Measurements from ENCODE around the gene CD247. TPM values are rescaled to one million over a fixed set of nuclear protein-coding genes. Genes with fewer than 3 reads are reported as not detected.

The CD247 gene
- total RNA-seq, 1 donor from 2014 or later: not detected

DNA sequence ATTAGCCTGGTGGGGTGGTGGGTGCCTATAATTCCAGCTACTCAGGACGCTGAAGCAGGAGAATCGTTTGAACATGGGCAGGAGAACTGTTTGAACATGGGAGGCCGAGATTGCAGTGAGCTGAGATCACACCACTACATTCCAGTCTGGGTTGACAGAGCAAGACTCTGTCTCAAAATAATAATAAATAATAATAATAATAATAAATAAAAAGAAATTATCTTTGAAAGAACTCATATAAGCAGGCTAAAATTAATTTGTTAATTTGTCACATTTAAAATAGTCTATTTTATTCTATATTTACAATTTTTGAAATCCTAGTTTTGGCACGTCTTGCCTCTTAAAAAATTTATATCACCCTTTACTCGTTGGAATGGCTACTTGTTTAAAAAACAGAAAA is 27.6 kb downstream of the CD247 start:
- Mint-ChIP-seq H3K36me3 (ENCODE audit: unreplicated experiment) (no peaks in the 10 kb centered on the region), H3K27me3 (ENCODE audit: unreplicated experiment) (peaks cover 4% of the 10 kb centered on the region), H3K4me1 (ENCODE audit: low read depth, unreplicated experiment) (peaks cover 17% of the 10 kb centered on the region), H3K9me3 (ENCODE audit: unreplicated experiment) (peaks cover 3% of the 10 kb centered on the region), H3K4me3 (ENCODE audit: unreplicated experiment) (no peak overlapping the region), H3K27ac (ENCODE audit: unreplicated experiment) (no peak overlapping the region)
- TF ChIP-seq, protein P1, sequence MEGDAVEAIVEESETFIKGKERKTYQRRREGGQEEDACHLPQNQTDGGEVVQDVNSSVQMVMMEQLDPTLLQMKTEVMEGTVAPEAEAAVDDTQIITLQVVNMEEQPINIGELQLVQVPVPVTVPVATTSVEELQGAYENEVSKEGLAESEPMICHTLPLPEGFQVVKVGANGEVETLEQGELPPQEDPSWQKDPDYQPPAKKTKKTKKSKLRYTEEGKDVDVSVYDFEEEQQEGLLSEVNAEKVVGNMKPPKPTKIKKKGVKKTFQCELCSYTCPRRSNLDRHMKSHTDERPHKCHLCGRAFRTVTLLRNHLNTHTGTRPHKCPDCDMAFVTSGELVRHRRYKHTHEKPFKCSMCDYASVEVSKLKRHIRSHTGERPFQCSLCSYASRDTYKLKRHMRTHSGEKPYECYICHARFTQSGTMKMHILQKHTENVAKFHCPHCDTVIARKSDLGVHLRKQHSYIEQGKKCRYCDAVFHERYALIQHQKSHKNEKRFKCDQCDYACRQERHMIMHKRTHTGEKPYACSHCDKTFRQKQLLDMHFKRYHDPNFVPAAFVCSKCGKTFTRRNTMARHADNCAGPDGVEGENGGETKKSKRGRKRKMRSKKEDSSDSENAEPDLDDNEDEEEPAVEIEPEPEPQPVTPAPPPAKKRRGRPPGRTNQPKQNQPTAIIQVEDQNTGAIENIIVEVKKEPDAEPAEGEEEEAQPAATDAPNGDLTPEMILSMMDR (IDR thresholded peaks at IDR 0.05; ENCODE audit: partially characterized antibody, unreplicated experiment): no peak
- DNase-seq: no peak

DNA sequence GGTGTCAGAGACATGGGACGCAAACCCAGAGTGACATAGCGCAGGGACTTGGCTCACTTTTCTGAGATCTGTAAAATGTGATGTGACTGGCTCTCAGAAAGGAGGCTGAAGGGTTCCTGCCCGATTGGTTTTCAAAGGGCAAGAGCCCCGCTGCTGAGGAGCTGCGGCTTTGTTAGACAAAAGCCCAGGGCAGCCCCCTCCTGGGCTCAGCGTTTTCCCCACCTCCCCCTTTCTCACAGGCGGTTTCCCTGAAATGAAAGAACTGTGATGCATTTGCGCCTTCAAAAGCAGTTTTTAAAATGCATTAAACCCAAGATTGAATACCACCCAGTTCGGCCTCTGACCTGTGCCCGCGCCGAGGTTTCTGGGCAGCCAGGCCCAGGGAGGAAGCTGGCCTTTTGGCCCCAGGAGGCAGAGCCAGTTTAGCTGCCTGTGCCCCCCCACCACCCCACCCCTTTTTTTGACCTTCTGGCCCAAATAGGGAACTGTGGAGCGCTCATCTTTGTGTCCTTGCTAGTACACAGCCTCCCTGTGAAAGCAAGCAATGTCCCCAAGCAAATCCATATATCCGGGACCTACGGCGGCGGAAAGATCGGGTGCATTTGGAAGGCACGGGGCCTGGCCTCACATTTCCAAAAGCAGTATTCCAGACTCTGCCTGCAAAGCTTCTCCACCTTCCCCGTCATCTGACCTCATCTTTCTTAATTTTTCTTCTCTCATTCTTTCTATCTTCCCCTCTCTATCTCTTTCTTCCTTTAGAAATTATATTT is 28.6 kb downstream of the CD247 start:
- H3K9me3 Mint-ChIP-seq (ENCODE audit: unreplicated experiment): peaks cover 3% of the 10 kb centered on the region
- no peak for DNase-seq
- H3K27me3 Mint-ChIP-seq (ENCODE audit: unreplicated experiment): peaks cover 6% of the 10 kb centered on the region
- TF ChIP-seq, protein P1 (IDR thresholded peaks at IDR 0.05; ENCODE audit: partially characterized antibody, unreplicated experiment): no peak
- peak overlapping the region; percentile 23 for H3K27ac Mint-ChIP-seq (ENCODE audit: unreplicated experiment)
- H3K4me3 Mint-ChIP-seq (ENCODE audit: unreplicated experiment): no peak overlapping the region
- H3K4me1 Mint-ChIP-seq (ENCODE audit: low read depth, unreplicated experiment): peaks cover 17% of the 10 kb centered on the region
- no peaks in the 10 kb centered on the region for H3K36me3 Mint-ChIP-seq (ENCODE audit: unreplicated experiment)

- H3K36me3 Mint-ChIP-seq (ENCODE audit: unreplicated experiment): no peaks in the 10 kb centered on the region
- H3K27ac Mint-ChIP-seq (ENCODE audit: unreplicated experiment): peak overlapping the region; percentile 42
- peaks cover 17% of the 10 kb centered on the region for H3K4me1 Mint-ChIP-seq (ENCODE audit: low read depth, unreplicated experiment)
- peaks cover 6% of the 10 kb centered on the region for H3K27me3 Mint-ChIP-seq (ENCODE audit: unreplicated experiment)
- H3K4me3 Mint-ChIP-seq (ENCODE audit: unreplicated experiment): no peak overlapping the region
- peaks cover 3% of the 10 kb centered on the region for H3K9me3 Mint-ChIP-seq (ENCODE audit: unreplicated experiment)
- TF ChIP-seq, protein P1 (IDR thresholded peaks at IDR 0.05; ENCODE audit: partially characterized antibody, unreplicated experiment): no peak
- DNase-seq: peak; percentile 27
Measured at GRCh38 chr1:167488786-167489185, 29.5 kb downstream of the CD247 start.

DNA sequence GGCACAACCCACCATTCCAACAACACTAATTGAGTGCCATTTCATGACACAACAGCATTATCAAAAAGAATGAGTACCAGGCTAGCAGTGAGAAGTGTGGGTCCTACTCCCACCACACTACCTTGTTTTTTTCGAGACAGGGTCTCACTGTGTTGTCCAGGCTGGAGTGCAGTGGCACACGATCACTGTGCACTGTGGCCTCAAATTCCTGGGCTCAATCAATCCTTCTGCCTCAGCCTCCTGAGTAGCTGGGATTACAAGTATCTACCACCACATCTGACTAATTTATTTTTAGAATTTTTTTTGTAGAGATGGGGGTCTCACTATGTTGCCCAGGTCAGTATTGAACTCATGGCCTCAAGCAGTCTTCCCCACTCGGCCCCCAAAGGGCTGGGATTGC is 30.7 kb downstream of the CD247 start:
- peaks cover 17% of the 10 kb centered on the region for H3K4me1 Mint-ChIP-seq (ENCODE audit: low read depth, unreplicated experiment)
- H3K9me3 Mint-ChIP-seq (ENCODE audit: unreplicated experiment): peaks cover 3% of the 10 kb centered on the region
- H3K36me3 Mint-ChIP-seq (ENCODE audit: unreplicated experiment): no peaks in the 10 kb centered on the region
- no peak for DNase-seq
- H3K27me3 Mint-ChIP-seq (ENCODE audit: unreplicated experiment): peaks cover 6% of the 10 kb centered on the region
- TF ChIP-seq, protein P1 (IDR thresholded peaks at IDR 0.05; ENCODE audit: partially characterized antibody, unreplicated experiment): no peak
- H3K4me3 Mint-ChIP-seq (ENCODE audit: unreplicated experiment): no peak overlapping the region
- H3K27ac Mint-ChIP-seq (ENCODE audit: unreplicated experiment): no peak overlapping the region

- H3K27ac Mint-ChIP-seq (ENCODE audit: unreplicated experiment): peak overlapping the region; percentile 22
- TF ChIP-seq, protein P1 (IDR thresholded peaks at IDR 0.05; ENCODE audit: partially characterized antibody, unreplicated experiment): no peak
- DNase-seq: no peak
- H3K4me3 Mint-ChIP-seq (ENCODE audit: unreplicated experiment): no peak overlapping the region
- H3K27me3 Mint-ChIP-seq (ENCODE audit: unreplicated experiment): peaks cover 6% of the 10 kb centered on the region
- H3K36me3 Mint-ChIP-seq (ENCODE audit: unreplicated experiment): no peaks in the 10 kb centered on the region
- peaks cover 11% of the 10 kb centered on the region for H3K4me1 Mint-ChIP-seq (ENCODE audit: low read depth, unreplicated experiment)
- peaks cover 3% of the 10 kb centered on the region for H3K9me3 Mint-ChIP-seq (ENCODE audit: unreplicated experiment)
Measured at GRCh38 chr1:167486090-167486824, 32.1 kb downstream of the CD247 start.
